SJSA1 (cell line): ENCODE results near the gene CYTIP. TPM values are rescaled to one million over a fixed set of nuclear protein-coding genes. Genes with fewer than 3 reads are reported as not detected.

Source experiments
- total RNA-seq: library from RNA; depleted of rRNA; stranded (reverse); fragments of >200 nt; shearing (Covaris generic); gene quantifications from 2 replicates; pipeline ENCODE4 v1.2.3, GENCODE V29; 2014; rRNA removed

The CYTIP gene
- total RNA-seq, 1 experiment from 2014 or later: not detected

Other genes with a start within 250 kb of the CYTIP start
- 1.7 and 2.7 TPM in 2 replicates for gene GALNT5, start 186.4 kb downstream of the CYTIP start, total RNA-seq
- not detected in 2 replicates for gene ERMN, start 118.3 kb downstream of the CYTIP start, total RNA-seq
- gene ACVR1C, start 184.8 kb upstream of the CYTIP start, total RNA-seq: not detected in 2 replicates